Measurements from ENCODE around the gene CRHR2. TPM values are rescaled to one million over a fixed set of nuclear protein-coding genes. Genes with fewer than 3 reads are reported as not detected.

Gene CRHR2
- total and polyA plus RNA-seq, 11 donors, result 0.06 to 1.6 (median 0.71) TPM; not detected in 1

GRCh38 chr7:30661926-30662325, 20.3 kb downstream of the CRHR2 start:
- no peaks in the 10 kb centered on the region for H3K36me3 ChIP-seq
- no peaks in the 10 kb centered on the region for H3K4me1 ChIP-seq
- intact Hi-C loops (cut with DNase I), result no loop called here
- no peaks in the 10 kb centered on the region for H3K9me3 ChIP-seq
- ATAC-seq, result no peak
- H3K27me3 ChIP-seq, result no peaks in the 10 kb centered on the region
- no peak for TF ChIP-seq CTCF (IDR thresholded peaks at IDR 0.05)
- no peak for DNase-seq
- WGBS, 4 donors, result 81 to 91% (median 87%) methylated on average over 6 of the region's 6 CpGs
- no peak overlapping the region for H3K27ac ChIP-seq
- no peak overlapping the region for H3K4me3 ChIP-seq

GRCh38 chr7:30660331-30661255, 21.7 kb downstream of the CRHR2 start:
- no peak overlapping the region for H3K27ac ChIP-seq
- no peak overlapping the region for H3K4me3 ChIP-seq
- TF ChIP-seq CTCF (IDR thresholded peaks at IDR 0.05) (no peak), POLR2A (IDR thresholded peaks at IDR 0.05) (no peak)
- ATAC-seq (no peak), DNase-seq (no peak)
- intact Hi-C loops (cut with DNase I), result no loop called here
- H3K4me1 ChIP-seq, result no peaks in the 10 kb centered on the region
- H3K36me3 ChIP-seq, result no peaks in the 10 kb centered on the region
- no peaks in the 10 kb centered on the region for H3K9me3 ChIP-seq
- no peaks in the 10 kb centered on the region for H3K27me3 ChIP-seq
- WGBS, 4 donors, result 81 to 87% (median 84%) methylated on average over 13 to 16 of the region's 16 CpGs

GRCh38 chr7:30659312-30659711, 22.9 kb downstream of the CRHR2 start:
- WGBS, 4 donors, result 69 to 81% (median 77%) methylated on average over 3 of the region's 3 CpGs
- TF ChIP-seq POLR2A (IDR thresholded peaks at IDR 0.05) (no peak), CTCF (IDR thresholded peaks at IDR 0.05) (no peak)
- H3K27me3 ChIP-seq, result no peaks in the 10 kb centered on the region
- no peak overlapping the region for H3K4me3 ChIP-seq
- H3K27ac ChIP-seq, result no peak overlapping the region
- no peaks in the 10 kb centered on the region for H3K9me3 ChIP-seq
- H3K36me3 ChIP-seq, result no peaks in the 10 kb centered on the region
- DNase-seq (no peak), ATAC-seq (no peak)
- no peaks in the 10 kb centered on the region for H3K4me1 ChIP-seq
- intact Hi-C loops (cut with DNase I), result no loop called here

GRCh38 chr7:30658479-30659074, 23.7 kb downstream of the CRHR2 start:
- WGBS, 4 donors, result 47 to 81% (median 75%) methylated on average over 3 of the region's 3 CpGs
- DNase-seq, result no peak
- ATAC-seq, result no peak

More at GRCh38 chr7:30658479-30659074, 23.7 kb downstream of the CRHR2 start:
- Histone ChIP-seq H3K36me3 (no peaks in the 10 kb centered on the region), H3K4me3 (no peak overlapping the region), H3K27ac (no peak overlapping the region), H3K27me3 (no peaks in the 10 kb centered on the region), H3K9me3 (no peaks in the 10 kb centered on the region), H3K4me1 (no peaks in the 10 kb centered on the region)
- no peak for TF ChIP-seq CTCF (IDR thresholded peaks at IDR 0.05)
- TF ChIP-seq POLR2A (IDR thresholded peaks at IDR 0.05), result no peak
- intact Hi-C loops (cut with DNase I), result no loop called here

All from heart left ventricle (tissue), 16 donors.